Measurements from ENCODE around the gene SMAD2. TPM values are rescaled to one million over a fixed set of nuclear protein-coding genes. Genes with fewer than 3 reads are reported as not detected.

Gene SMAD2
- total RNA-seq, 2 experiments from 2014 or later = 40.4 to 81.1 TPM

DNA sequence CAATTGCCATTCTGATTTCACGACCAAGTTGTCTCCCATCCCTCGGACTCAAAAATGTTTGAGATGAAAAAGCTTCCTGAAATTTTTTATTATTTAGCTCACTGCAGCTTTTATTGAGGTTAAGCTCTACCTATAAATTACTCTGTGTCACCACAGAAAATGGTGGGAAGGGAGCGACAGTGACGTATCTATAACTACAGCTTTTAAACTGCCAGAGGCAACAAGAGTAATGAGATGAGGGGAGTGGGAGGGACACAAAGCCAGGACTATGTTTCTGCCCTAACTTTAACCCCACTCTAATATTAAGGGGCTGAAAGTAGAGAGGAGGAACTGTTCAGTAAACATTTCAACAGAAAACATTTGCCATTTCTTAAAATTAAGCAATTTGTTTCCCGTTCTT, 37.4 kb downstream of the SMAD2 start:
- no peaks in the 10 kb centered on the region for H4K20me1 ChIP-seq (ENCODE audit: insufficient read depth, low read length)
- H3K4me3 ChIP-seq (ENCODE audit: low read depth, low read length, poor library complexity, severe bottlenecking) = no peak overlapping the region
- no peak for DNase-seq (ENCODE audit: low spot score)
- no TSS peak for BruUV-seq (replicated peaks)
- no peak overlapping the region for H3K4me2 ChIP-seq (ENCODE audit: low read length)
- no peak overlapping the region for H2AFZ ChIP-seq (ENCODE audit: low read length)
- ChIA-PET POLR2A (interaction anchor here (1.0 kb wide), 1 partner anchor 10 kb away, joined by 3 read pairs; no protein-coding TSS in a partner anchor), CTCF (ENCODE audit: unreplicated experiment) (no interaction called here)
- H3K9me3 ChIP-seq (ENCODE audit: low read length) = no peaks in the 10 kb centered on the region
- no peaks in the 10 kb centered on the region for H3K4me1 ChIP-seq (ENCODE audit: insufficient read depth, low read length, poor library complexity, severe bottlenecking)
- TF ChIP-seq EZH2phosphoT487 (IDR thresholded peaks at IDR 0.05; ENCODE audit: borderline replicate concordance, low read depth, low read length) (no peak), CTCF (conservative IDR thresholded peaks at IDR 0.05; ENCODE audit: low read length) (no peak)
- no peaks in the 10 kb centered on the region for H3K9me2 ChIP-seq (ENCODE audit: insufficient read depth, low read length)
- H3K79me2 ChIP-seq (ENCODE audit: insufficient read depth, low read depth, low read length) = peaks cover 15% of the 10 kb centered on the region; the same call in 1 of the 2 replicates
- intact Hi-C loops (cut with micrococcal nuclease; ENCODE audit: unreplicated experiment) = no loop called here
- H3K27ac ChIP-seq (ENCODE audit: low read depth, low read length, poor library complexity, severe bottlenecking) = no peak overlapping the region
- H3K36me3 ChIP-seq (ENCODE audit: insufficient read depth, low read length) = peaks cover 26% of the 10 kb centered on the region

- Histone ChIP-seq H3K27ac (ENCODE audit: low read depth, low read length, poor library complexity, severe bottlenecking) (no peak overlapping the region), H3K4me1 (ENCODE audit: insufficient read depth, low read length, poor library complexity, severe bottlenecking) (no peaks in the 10 kb centered on the region), H3K36me3 (ENCODE audit: insufficient read depth, low read length) (peaks cover 26% of the 10 kb centered on the region), H3K9me3 (ENCODE audit: low read length) (no peaks in the 10 kb centered on the region), H2AFZ (ENCODE audit: low read length) (no peak overlapping the region), H4K20me1 (ENCODE audit: insufficient read depth, low read length) (no peaks in the 10 kb centered on the region), H3K9me2 (ENCODE audit: insufficient read depth, low read length) (no peaks in the 10 kb centered on the region), H3K79me2 (ENCODE audit: insufficient read depth, low read depth, low read length) (no peaks in the 10 kb centered on the region), H3K4me2 (ENCODE audit: low read length) (no peak overlapping the region), H3K4me3 (ENCODE audit: low read depth, low read length, poor library complexity, severe bottlenecking) (no peak overlapping the region)
- POLR2A ChIA-PET = interaction anchor here (1.3 kb wide), 1 partner anchor 10 kb away, joined by 3 read pairs; no protein-coding TSS in a partner anchor
- no TSS peak for BruUV-seq (replicated peaks)
- no peak for DNase-seq (ENCODE audit: low spot score)
- CTCF ChIA-PET (ENCODE audit: unreplicated experiment) = no interaction called here
- no peak for TF ChIP-seq CTCF (conservative IDR thresholded peaks at IDR 0.05; ENCODE audit: low read length)
- no peak for TF ChIP-seq EZH2phosphoT487 (IDR thresholded peaks at IDR 0.05; ENCODE audit: borderline replicate concordance, low read depth, low read length)
- intact Hi-C loops (cut with micrococcal nuclease; ENCODE audit: unreplicated experiment) = no loop called here
These were observed 42.3 kb downstream of the SMAD2 start for GRCh38 chr18:47888156-47888555.

- Histone ChIP-seq H3K4me1 (ENCODE audit: insufficient read depth, low read length, poor library complexity, severe bottlenecking) (no peaks in the 10 kb centered on the region), H3K27ac (ENCODE audit: low read depth, low read length, poor library complexity, severe bottlenecking) (no peak overlapping the region), H2AFZ (ENCODE audit: low read length) (no peak overlapping the region), H3K9me2 (ENCODE audit: insufficient read depth, low read length) (no peaks in the 10 kb centered on the region), H3K4me3 (ENCODE audit: low read depth, low read length, poor library complexity, severe bottlenecking) (no peak overlapping the region), H3K9me3 (ENCODE audit: low read length) (no peaks in the 10 kb centered on the region), H3K36me3 (ENCODE audit: insufficient read depth, low read length) (peaks cover 32% of the 10 kb centered on the region), H3K4me2 (ENCODE audit: low read length) (no peak overlapping the region), H3K79me2 (ENCODE audit: insufficient read depth, low read depth, low read length) (no peaks in the 10 kb centered on the region), H4K20me1 (ENCODE audit: insufficient read depth, low read length) (no peaks in the 10 kb centered on the region)
- POLR2A ChIA-PET = interaction anchor here (0.7 kb wide), 1 partner anchor 107 kb away, joined by 3 read pairs; no protein-coding TSS in a partner anchor
- CTCF ChIA-PET (ENCODE audit: unreplicated experiment) = no interaction called here
- intact Hi-C loops (cut with micrococcal nuclease; ENCODE audit: unreplicated experiment) = no loop called here
- no peak for TF ChIP-seq CTCF (conservative IDR thresholded peaks at IDR 0.05; ENCODE audit: low read length)
- no peak for TF ChIP-seq EZH2phosphoT487 (IDR thresholded peaks at IDR 0.05; ENCODE audit: borderline replicate concordance, low read depth, low read length)
- BruUV-seq (replicated peaks) = no TSS peak
- no peak for DNase-seq (ENCODE audit: low spot score)
These were observed 43.2 kb downstream of the SMAD2 start for GRCh38 chr18:47887227-47887626.
